ENCODE data around the gene ZNF205. TPM values are rescaled to one million over a fixed set of nuclear protein-coding genes. Genes with fewer than 3 reads are reported as not detected.
A peak's percentile ranks its signal among the peaks of the same experiment; 100 is the strongest.

The ZNF205 gene
- total and polyA plus RNA-seq, 2 experiments from 2014 or later: 16.6 to 29.1 TPM

DNA sequence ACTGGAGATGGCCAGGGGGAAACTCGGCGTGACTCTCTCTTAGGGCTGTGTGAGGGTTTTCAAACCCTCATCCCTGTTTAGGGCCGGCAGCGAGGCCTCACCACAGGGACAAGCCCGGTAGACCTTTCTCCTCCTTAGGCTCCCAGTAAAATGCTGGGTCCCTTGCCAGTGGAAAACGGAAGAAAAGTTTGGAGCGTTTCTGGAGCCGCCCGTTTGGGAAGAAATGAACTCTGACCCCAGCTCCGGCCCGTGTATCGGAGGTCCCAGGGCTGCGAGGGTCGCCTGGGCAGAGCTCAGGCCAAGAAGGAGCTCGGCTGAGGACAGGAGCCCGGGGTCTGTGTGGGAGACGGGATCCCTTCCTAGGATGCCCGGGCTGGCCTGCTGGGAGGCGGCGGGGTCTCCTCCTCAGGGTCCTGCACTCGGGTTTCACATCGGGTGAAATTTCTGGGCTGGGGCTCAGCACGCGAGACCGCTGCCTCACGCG is 45.7 kb downstream of the ZNF205 start (continued):
- TF ChIP-seq, protein P1, sequence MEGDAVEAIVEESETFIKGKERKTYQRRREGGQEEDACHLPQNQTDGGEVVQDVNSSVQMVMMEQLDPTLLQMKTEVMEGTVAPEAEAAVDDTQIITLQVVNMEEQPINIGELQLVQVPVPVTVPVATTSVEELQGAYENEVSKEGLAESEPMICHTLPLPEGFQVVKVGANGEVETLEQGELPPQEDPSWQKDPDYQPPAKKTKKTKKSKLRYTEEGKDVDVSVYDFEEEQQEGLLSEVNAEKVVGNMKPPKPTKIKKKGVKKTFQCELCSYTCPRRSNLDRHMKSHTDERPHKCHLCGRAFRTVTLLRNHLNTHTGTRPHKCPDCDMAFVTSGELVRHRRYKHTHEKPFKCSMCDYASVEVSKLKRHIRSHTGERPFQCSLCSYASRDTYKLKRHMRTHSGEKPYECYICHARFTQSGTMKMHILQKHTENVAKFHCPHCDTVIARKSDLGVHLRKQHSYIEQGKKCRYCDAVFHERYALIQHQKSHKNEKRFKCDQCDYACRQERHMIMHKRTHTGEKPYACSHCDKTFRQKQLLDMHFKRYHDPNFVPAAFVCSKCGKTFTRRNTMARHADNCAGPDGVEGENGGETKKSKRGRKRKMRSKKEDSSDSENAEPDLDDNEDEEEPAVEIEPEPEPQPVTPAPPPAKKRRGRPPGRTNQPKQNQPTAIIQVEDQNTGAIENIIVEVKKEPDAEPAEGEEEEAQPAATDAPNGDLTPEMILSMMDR (conservative IDR thresholded peaks at IDR 0.05; ENCODE audit: low read depth in 2 of 2): no peak
- TF ChIP-seq STAT1 (IDR thresholded peaks at IDR 0.05; ENCODE audit: unreplicated experiment): no peak
- no peak for TF ChIP-seq EZH2 (IDR thresholded peaks at IDR 0.05; ENCODE audit: low read depth, unreplicated experiment)
- TF ChIP-seq POLR2AphosphoS5 (IDR thresholded peaks at IDR 0.05; ENCODE audit: low read depth): no peak
- TF ChIP-seq, protein P2, sequence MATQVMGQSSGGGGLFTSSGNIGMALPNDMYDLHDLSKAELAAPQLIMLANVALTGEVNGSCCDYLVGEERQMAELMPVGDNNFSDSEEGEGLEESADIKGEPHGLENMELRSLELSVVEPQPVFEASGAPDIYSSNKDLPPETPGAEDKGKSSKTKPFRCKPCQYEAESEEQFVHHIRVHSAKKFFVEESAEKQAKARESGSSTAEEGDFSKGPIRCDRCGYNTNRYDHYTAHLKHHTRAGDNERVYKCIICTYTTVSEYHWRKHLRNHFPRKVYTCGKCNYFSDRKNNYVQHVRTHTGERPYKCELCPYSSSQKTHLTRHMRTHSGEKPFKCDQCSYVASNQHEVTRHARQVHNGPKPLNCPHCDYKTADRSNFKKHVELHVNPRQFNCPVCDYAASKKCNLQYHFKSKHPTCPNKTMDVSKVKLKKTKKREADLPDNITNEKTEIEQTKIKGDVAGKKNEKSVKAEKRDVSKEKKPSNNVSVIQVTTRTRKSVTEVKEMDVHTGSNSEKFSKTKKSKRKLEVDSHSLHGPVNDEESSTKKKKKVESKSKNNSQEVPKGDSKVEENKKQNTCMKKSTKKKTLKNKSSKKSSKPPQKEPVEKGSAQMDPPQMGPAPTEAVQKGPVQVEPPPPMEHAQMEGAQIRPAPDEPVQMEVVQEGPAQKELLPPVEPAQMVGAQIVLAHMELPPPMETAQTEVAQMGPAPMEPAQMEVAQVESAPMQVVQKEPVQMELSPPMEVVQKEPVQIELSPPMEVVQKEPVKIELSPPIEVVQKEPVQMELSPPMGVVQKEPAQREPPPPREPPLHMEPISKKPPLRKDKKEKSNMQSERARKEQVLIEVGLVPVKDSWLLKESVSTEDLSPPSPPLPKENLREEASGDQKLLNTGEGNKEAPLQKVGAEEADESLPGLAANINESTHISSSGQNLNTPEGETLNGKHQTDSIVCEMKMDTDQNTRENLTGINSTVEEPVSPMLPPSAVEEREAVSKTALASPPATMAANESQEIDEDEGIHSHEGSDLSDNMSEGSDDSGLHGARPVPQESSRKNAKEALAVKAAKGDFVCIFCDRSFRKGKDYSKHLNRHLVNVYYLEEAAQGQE (IDR thresholded peaks at IDR 0.05; ENCODE audit: unreplicated experiment): no peak
- TF ChIP-seq ZNF114 (CRISPR knock-in tag; IDR thresholded peaks at IDR 0.05): no peak

DNA sequence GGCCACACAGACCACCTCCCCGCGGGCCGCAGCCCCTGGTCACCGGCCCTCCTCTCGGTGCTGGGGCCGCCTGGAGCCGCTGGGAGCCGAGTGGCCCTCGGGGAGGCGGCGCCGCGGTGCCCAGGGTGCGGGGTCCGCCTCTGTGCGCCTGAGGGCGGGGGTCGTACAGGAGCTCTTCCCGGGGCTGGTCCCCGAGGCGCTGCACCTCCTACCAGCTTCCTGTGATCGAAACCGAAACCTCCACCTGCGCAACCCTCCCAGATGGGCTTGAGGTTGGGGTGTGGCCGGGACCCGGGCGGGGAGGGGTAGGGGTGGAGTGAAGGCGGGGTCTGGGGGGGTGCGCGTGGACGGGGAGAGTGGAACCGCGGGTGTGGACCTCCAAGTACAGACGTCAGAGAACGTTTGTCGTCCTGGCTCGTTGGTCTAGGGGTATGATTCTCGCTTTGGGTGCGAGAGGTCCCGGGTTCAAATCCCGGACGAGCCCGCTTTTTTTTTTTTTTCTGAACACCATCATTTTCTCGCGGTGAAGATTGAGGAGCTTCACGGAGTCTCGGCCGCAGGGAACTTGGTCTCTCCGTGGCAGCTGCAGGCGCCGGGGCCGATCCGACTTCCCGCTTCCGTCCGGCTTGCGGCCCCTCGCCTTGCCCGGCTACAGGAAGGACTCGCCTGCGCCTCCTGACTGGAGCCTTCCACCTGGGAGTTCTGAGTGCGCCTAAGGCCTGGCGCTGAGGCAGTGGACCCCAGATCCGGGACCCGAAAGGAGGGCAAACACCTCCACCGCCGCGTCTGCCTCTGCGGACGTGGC is 46.3 kb downstream of the ZNF205 start:
- peak overlapping the region; percentile 84 for H3K4me3 Mint-ChIP-seq
- peak overlapping the region; percentile 99 for H3K4me2 ChIP-seq
- no peaks in the 10 kb centered on the region for H3K36me3 ChIP-seq (ENCODE audit: insufficient read depth)
- H3F3A ChIP-seq (replicated peaks; ENCODE audit: low read depth): peaks cover 28% of the 10 kb centered on the region
- peak; percentile 93 for DNase-seq (ENCODE audit: low spot score)
- peaks cover 45% of the 10 kb centered on the region for H3K27me3 Mint-ChIP-seq (ENCODE audit: insufficient read depth, low read depth, poor library complexity)
- H3K4me1 Mint-ChIP-seq: peaks cover 2% of the 10 kb centered on the region; the same call in 1 of the 3 replicates
- H3K79me2 ChIP-seq (replicated peaks; ENCODE audit: insufficient read depth): no peaks in the 10 kb centered on the region
- peak overlapping the region; percentile 87; the same call in 1 of the 2 replicates for H3K27ac ChIP-seq (ENCODE audit: low read depth)
- peak overlapping the region; percentile 91 for H3K27ac Mint-ChIP-seq
- H3K27me3 ChIP-seq (ENCODE audit: insufficient read depth): peaks cover 9% of the 10 kb centered on the region
- H3K9me3 Mint-ChIP-seq: peaks cover 13% of the 10 kb centered on the region; the same call in 2 of the 3 replicates
- H3K36me3 Mint-ChIP-seq (ENCODE audit: low read depth): peaks cover 2% of the 10 kb centered on the region; the same call in 1 of the 3 replicates
- TF ChIP-seq, protein P3, sequence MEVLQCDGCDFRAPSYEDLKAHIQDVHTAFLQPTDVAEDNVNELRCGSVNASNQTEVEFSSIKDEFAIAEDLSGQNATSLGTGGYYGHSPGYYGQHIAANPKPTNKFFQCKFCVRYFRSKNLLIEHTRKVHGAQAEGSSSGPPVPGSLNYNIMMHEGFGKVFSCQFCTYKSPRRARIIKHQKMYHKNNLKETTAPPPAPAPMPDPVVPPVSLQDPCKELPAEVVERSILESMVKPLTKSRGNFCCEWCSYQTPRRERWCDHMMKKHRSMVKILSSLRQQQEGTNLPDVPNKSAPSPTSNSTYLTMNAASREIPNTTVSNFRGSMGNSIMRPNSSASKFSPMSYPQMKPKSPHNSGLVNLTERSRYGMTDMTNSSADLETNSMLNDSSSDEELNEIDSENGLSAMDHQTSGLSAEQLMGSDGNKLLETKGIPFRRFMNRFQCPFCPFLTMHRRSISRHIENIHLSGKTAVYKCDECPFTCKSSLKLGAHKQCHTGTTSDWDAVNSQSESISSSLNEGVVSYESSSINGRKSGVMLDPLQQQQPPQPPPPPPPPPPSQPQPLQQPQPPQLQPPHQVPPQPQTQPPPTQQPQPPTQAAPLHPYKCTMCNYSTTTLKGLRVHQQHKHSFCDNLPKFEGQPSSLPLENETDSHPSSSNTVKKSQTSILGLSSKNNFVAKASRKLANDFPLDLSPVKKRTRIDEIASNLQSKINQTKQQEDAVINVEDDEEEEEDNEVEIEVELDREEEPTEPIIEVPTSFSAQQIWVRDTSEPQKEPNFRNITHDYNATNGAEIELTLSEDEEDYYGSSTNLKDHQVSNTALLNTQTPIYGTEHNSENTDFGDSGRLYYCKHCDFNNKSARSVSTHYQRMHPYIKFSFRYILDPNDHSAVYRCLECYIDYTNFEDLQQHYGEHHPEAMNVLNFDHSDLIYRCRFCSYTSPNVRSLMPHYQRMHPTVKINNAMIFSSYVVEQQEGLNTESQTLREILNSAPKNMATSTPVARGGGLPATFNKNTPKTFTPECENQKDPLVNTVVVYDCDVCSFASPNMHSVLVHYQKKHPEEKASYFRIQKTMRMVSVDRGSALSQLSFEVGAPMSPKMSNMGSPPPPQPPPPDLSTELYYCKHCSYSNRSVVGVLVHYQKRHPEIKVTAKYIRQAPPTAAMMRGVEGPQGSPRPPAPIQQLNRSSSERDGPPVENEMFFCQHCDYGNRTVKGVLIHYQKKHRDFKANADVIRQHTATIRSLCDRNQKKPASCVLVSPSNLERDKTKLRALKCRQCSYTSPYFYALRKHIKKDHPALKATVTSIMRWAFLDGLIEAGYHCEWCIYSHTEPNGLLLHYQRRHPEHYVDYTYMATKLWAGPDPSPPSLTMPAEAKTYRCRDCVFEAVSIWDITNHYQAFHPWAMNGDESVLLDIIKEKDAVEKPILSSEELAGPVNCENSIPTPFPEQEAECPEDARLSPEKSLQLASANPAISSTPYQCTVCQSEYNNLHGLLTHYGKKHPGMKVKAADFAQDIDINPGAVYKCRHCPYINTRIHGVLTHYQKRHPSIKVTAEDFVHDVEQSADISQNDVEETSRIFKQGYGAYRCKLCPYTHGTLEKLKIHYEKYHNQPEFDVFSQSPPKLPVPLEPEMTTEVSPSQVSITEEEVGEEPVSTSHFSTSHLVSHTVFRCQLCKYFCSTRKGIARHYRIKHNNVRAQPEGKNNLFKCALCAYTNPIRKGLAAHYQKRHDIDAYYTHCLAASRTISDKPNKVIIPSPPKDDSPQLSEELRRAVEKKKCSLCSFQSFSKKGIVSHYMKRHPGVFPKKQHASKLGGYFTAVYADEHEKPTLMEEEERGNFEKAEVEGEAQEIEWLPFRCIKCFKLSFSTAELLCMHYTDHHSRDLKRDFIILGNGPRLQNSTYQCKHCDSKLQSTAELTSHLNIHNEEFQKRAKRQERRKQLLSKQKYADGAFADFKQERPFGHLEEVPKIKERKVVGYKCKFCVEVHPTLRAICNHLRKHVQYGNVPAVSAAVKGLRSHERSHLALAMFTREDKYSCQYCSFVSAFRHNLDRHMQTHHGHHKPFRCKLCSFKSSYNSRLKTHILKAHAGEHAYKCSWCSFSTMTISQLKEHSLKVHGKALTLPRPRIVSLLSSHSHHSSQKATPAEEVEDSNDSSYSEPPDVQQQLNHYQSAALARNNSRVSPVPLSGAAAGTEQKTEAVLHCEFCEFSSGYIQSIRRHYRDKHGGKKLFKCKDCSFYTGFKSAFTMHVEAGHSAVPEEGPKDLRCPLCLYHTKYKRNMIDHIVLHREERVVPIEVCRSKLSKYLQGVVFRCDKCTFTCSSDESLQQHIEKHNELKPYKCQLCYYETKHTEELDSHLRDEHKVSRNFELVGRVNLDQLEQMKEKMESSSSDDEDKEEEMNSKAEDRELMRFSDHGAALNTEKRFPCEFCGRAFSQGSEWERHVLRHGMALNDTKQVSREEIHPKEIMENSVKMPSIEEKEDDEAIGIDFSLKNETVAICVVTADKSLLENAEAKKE (CRISPR knock-in tag; IDR thresholded peaks at IDR 0.05): no peak
- TF ChIP-seq POLR2AphosphoS5 (IDR thresholded peaks at IDR 0.05; ENCODE audit: low read depth) (peak; percentile 6; the same call in 1 of the 2 replicates), CREB1 (CRISPR knock-in tag; IDR thresholded peaks at IDR 0.05; ENCODE audit: low read depth) (peak; percentile 76)
- TF ChIP-seq, protein P4, sequence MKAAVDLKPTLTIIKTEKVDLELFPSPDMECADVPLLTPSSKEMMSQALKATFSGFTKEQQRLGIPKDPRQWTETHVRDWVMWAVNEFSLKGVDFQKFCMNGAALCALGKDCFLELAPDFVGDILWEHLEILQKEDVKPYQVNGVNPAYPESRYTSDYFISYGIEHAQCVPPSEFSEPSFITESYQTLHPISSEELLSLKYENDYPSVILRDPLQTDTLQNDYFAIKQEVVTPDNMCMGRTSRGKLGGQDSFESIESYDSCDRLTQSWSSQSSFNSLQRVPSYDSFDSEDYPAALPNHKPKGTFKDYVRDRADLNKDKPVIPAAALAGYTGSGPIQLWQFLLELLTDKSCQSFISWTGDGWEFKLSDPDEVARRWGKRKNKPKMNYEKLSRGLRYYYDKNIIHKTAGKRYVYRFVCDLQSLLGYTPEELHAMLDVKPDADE (IDR thresholded peaks at IDR 0.05): peak; percentile 16; the same call in 1 of the 2 replicates
- H4K20me1 ChIP-seq (replicated peaks; ENCODE audit: insufficient read depth): no peaks in the 10 kb centered on the region
- peak; percentile 60 for ATAC-seq
- H3K4me3 ChIP-seq: peak overlapping the region; percentile 62
- H3K4me1 ChIP-seq (ENCODE audit: insufficient read depth): no peaks in the 10 kb centered on the region; the same call in 1 of the 2 replicates
- H2AFZ ChIP-seq: peak overlapping the region; percentile 97
- H3K9me2 ChIP-seq (ENCODE audit: insufficient read depth): no peaks in the 10 kb centered on the region
